HepG2 (cell line): Measurements from ENCODE around the gene ABT1. TPM values are rescaled to one million over a fixed set of nuclear protein-coding genes. Genes with fewer than 3 reads are reported as not detected.

ENCODE experiments used
- GPN1 ChIP-seq: sonication (generic); formaldehyde crosslinking; IDR thresholded peaks from 2 replicates; pipeline ENCODE4 v1.5.1; 2020; ENCODE audit warnings: missing genetic modification reagents, borderline replicate concordance
- GTF2F1 ChIP-seq: fragments of 150-350 bp; IDR thresholded peaks from 2 replicates; pipeline ENCODE4 v1.6.1; 2014; ENCODE audit warnings: low read length
- KDM5B ChIP-seq: sonication (generic); formaldehyde crosslinking; IDR thresholded peaks from 2 replicates; pipeline ENCODE4 v1.4.0; 2020; ENCODE audit warnings: missing genetic modification reagents, mild to moderate bottlenecking, borderline replicate concordance
- MED8 ChIP-seq: sonication (generic); formaldehyde crosslinking; IDR thresholded peaks from 2 replicates; pipeline ENCODE4 v1.8.1; 2023; ENCODE audit warnings: mild to moderate bottlenecking, missing genetic modification reagents; ENCODE audit not compliant: insufficient replicate concordance
- ZNF12 ChIP-seq: sonication (generic); formaldehyde crosslinking; IDR thresholded peaks from 2 replicates; pipeline ENCODE4 v1.5.0; 2020; ENCODE audit warnings: missing genetic modification reagents
- ZNF138 ChIP-seq: sonication (generic); formaldehyde crosslinking; IDR thresholded peaks from 2 replicates; pipeline ENCODE4 v1.5.0; 2020; ENCODE audit warnings: mild to moderate bottlenecking, low read depth, missing genetic modification reagents
- ZNF205 ChIP-seq: IDR thresholded peaks from 2 replicates; pipeline ENCODE4 v1.6.1; 2018; ENCODE audit warnings: missing biosample characterization, missing genetic modification reagents
- ZNF816 ChIP-seq: sonication (generic); formaldehyde crosslinking; IDR thresholded peaks from 2 replicates; pipeline ENCODE4 v1.8.0; 2022; ENCODE audit warnings: missing genetic modification reagents, mild to moderate bottlenecking, borderline replicate concordance
- ZSCAN20 ChIP-seq: sonication (generic); formaldehyde crosslinking; IDR thresholded peaks from 2 replicates; pipeline ENCODE4 v1.4.0; 2020; ENCODE audit warnings: missing genetic modification reagents, mild to moderate bottlenecking, borderline replicate concordance
- polyA plus RNA-seq, 8 experiments: library from polyadenylated mRNA; depleted of rRNA in 3 of 8; stranded (reverse) in 7 of 8; unstranded in 1 of 8; fragments of >200 nt; fragmentation: Illumina TruSeq in 4 of 8; extraction: Trizol in 4 of 8; gene quantifications; 2 replicates each; pipeline versions ENCODE4 v1.2.1 to v1.2.3, GENCODE V29; 2011 to 2016; ENCODE audit warnings: low read depth in 4 of 8, missing spikeins in 1 of 8, mixed read lengths in 1 of 8; ENCODE audit not compliant: insufficient read depth in 1 of 8
- total RNA-seq, 5 experiments: library from RNA; depleted of rRNA; stranded (reverse); fragments of >200 nt; fragmentation: Illumina TruSeq; extraction: Trizol; gene quantifications; 2 replicates each; pipeline ENCODE4 v1.2.3, GENCODE V29; 2016; ENCODE audit warnings: low read depth in 1 of 5
- TF ChIP-seq, protein P1 (sequence below): sonication (generic); formaldehyde crosslinking; IDR thresholded peaks from 2 replicates; pipeline ENCODE4 v1.4.0; 2020; ENCODE audit warnings: mild to moderate bottlenecking, missing genetic modification reagents
- TF ChIP-seq, protein P2 (sequence below): sonication (generic); formaldehyde crosslinking; IDR thresholded peaks from 2 replicates; pipeline ENCODE4 v1.4.0; 2020; ENCODE audit warnings: missing genetic modification reagents, borderline replicate concordance
- TF ChIP-seq, protein P3 (sequence below): sonication (generic); formaldehyde crosslinking; IDR thresholded peaks from 2 replicates; pipeline ENCODE4 v1.4.0; 2020; ENCODE audit warnings: missing genetic modification reagents, mild to moderate bottlenecking, borderline replicate concordance
- TF ChIP-seq, protein P4 (sequence below): sonication (generic); formaldehyde crosslinking; IDR thresholded peaks from 2 replicates; pipeline ENCODE4 v1.5.0; 2020; ENCODE audit warnings: mild to moderate bottlenecking, missing genetic modification reagents
- TF ChIP-seq, protein P5 (sequence below), 2 experiments: sonication (generic) in 1 of 2; formaldehyde crosslinking in 1 of 2; IDR thresholded peaks; 2 replicates each; pipeline versions ENCODE4 v1.6.1 to v1.9.0; 2014 to 2022; ENCODE audit warnings: antibody characterized with exemption in 1 of 2, borderline replicate concordance in 1 of 2, inconsistent platforms in 1 of 2, low read depth in 1 of 2, missing genetic modification reagents in 1 of 2
- TF ChIP-seq, protein P6 (sequence below): sonication (generic); formaldehyde crosslinking; IDR thresholded peaks from 2 replicates; pipeline ENCODE4 v1.4.0; 2020; ENCODE audit warnings: missing genetic modification reagents

Gene ABT1
- total and polyA plus RNA-seq, 2 of the 13 experiments (the other 11 are each of a cell fraction or from before 2014, with no cell fraction given) = 38.4 TPM

DNA sequence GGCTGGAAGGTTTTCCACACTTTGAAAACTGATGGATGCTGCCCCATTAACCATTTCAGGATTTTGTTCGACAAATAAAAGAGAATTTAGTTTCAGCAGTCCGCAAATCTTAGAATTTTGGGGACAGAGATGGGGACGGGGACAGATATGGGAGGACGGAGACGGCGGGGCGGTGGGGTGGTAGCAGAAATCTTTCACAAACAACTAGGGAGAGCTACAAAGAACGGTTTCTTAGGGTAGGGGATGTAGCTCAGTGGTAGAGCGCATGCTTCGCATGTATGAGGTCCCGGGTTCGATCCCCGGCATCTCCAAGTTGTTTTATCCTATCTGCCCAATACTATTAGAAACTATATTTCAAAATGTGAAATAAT lies 43.5 kb upstream of the ABT1 start (continued):
- TF ChIP-seq KDM5B (CRISPR knock-in tag) (no peak), ZNF816 (CRISPR knock-in tag) (no peak), ZSCAN20 (CRISPR knock-in tag) (no peak), ZNF12 (no peak; the same call in 1 of the 2 replicates), GPN1 (no peak), ZNF205 (CRISPR knock-in tag) (0 out of 2 replicates have a peak, but pooled peaks have one; percentile 63), MED8 (CRISPR knock-in tag) (no peak), GTF2F1 (no peak), ZNF138 (CRISPR knock-in tag) (no peak)
- TF ChIP-seq, protein P1, sequence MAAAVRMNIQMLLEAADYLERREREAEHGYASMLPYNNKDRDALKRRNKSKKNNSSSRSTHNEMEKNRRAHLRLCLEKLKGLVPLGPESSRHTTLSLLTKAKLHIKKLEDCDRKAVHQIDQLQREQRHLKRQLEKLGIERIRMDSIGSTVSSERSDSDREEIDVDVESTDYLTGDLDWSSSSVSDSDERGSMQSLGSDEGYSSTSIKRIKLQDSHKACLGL = no peak
- TF ChIP-seq, protein P2, sequence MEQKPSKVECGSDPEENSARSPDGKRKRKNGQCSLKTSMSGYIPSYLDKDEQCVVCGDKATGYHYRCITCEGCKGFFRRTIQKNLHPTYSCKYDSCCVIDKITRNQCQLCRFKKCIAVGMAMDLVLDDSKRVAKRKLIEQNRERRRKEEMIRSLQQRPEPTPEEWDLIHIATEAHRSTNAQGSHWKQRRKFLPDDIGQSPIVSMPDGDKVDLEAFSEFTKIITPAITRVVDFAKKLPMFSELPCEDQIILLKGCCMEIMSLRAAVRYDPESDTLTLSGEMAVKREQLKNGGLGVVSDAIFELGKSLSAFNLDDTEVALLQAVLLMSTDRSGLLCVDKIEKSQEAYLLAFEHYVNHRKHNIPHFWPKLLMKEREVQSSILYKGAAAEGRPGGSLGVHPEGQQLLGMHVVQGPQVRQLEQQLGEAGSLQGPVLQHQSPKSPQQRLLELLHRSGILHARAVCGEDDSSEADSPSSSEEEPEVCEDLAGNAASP (CRISPR knock-in tag) = peak; percentile 42; the same call in 1 of the 2 replicates
- TF ChIP-seq, protein P3, sequence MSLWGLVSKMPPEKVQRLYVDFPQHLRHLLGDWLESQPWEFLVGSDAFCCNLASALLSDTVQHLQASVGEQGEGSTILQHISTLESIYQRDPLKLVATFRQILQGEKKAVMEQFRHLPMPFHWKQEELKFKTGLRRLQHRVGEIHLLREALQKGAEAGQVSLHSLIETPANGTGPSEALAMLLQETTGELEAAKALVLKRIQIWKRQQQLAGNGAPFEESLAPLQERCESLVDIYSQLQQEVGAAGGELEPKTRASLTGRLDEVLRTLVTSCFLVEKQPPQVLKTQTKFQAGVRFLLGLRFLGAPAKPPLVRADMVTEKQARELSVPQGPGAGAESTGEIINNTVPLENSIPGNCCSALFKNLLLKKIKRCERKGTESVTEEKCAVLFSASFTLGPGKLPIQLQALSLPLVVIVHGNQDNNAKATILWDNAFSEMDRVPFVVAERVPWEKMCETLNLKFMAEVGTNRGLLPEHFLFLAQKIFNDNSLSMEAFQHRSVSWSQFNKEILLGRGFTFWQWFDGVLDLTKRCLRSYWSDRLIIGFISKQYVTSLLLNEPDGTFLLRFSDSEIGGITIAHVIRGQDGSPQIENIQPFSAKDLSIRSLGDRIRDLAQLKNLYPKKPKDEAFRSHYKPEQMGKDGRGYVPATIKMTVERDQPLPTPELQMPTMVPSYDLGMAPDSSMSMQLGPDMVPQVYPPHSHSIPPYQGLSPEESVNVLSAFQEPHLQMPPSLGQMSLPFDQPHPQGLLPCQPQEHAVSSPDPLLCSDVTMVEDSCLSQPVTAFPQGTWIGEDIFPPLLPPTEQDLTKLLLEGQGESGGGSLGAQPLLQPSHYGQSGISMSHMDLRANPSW (CRISPR knock-in tag) = no peak
- TF ChIP-seq, protein P4, sequence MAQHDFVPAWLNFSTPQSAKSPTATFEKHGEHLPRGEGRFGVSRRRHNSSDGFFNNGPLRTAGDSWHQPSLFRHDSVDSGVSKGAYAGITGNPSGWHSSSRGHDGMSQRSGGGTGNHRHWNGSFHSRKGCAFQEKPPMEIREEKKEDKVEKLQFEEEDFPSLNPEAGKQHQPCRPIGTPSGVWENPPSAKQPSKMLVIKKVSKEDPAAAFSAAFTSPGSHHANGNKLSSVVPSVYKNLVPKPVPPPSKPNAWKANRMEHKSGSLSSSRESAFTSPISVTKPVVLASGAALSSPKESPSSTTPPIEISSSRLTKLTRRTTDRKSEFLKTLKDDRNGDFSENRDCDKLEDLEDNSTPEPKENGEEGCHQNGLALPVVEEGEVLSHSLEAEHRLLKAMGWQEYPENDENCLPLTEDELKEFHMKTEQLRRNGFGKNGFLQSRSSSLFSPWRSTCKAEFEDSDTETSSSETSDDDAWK (CRISPR knock-in tag) = no peak
- TF ChIP-seq, protein P5, sequence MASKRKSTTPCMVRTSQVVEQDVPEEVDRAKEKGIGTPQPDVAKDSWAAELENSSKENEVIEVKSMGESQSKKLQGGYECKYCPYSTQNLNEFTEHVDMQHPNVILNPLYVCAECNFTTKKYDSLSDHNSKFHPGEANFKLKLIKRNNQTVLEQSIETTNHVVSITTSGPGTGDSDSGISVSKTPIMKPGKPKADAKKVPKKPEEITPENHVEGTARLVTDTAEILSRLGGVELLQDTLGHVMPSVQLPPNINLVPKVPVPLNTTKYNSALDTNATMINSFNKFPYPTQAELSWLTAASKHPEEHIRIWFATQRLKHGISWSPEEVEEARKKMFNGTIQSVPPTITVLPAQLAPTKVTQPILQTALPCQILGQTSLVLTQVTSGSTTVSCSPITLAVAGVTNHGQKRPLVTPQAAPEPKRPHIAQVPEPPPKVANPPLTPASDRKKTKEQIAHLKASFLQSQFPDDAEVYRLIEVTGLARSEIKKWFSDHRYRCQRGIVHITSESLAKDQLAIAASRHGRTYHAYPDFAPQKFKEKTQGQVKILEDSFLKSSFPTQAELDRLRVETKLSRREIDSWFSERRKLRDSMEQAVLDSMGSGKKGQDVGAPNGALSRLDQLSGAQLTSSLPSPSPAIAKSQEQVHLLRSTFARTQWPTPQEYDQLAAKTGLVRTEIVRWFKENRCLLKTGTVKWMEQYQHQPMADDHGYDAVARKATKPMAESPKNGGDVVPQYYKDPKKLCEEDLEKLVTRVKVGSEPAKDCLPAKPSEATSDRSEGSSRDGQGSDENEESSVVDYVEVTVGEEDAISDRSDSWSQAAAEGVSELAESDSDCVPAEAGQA (IDR thresholded peaks at IDR 0.05; ENCODE audit: low read depth) = no peak
- TF ChIP-seq, protein P5 (CRISPR knock-in tag; IDR thresholded peaks at IDR 0.05; ENCODE audit: borderline replicate concordance) = no peak; the same call in 1 of the 2 replicates
- TF ChIP-seq, protein P6, sequence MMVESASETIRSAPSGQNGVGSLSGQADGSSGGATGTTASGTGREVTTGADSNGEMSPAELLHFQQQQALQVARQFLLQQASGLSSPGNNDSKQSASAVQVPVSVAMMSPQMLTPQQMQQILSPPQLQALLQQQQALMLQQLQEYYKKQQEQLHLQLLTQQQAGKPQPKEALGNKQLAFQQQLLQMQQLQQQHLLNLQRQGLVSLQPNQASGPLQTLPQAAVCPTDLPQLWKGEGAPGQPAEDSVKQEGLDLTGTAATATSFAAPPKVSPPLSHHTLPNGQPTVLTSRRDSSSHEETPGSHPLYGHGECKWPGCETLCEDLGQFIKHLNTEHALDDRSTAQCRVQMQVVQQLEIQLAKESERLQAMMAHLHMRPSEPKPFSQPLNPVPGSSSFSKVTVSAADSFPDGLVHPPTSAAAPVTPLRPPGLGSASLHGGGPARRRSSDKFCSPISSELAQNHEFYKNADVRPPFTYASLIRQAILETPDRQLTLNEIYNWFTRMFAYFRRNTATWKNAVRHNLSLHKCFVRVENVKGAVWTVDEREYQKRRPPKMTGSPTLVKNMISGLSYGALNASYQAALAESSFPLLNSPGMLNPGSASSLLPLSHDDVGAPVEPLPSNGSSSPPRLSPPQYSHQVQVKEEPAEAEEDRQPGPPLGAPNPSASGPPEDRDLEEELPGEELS (CRISPR knock-in tag) = peak; percentile 14; the same call in 1 of the 2 replicates
